AG09319 (cell line): Measurements from ENCODE around the gene PIGA.

Source experiments
- DNase-seq: peaks from one replicate; pipeline ENCODE4 v3.0.0-alpha.2; 2010; ENCODE audit warnings: low read depth; ENCODE audit errors: extremely low read depth
- TF ChIP-seq, protein P1 (sequence below): IDR thresholded peaks from 2 replicates; pipeline ENCODE4 v1.5.1; 2011; ENCODE audit warnings: low read depth, mild to moderate bottlenecking, inconsistent platforms, low read length, moderate library complexity

PIGA gene

DNA sequence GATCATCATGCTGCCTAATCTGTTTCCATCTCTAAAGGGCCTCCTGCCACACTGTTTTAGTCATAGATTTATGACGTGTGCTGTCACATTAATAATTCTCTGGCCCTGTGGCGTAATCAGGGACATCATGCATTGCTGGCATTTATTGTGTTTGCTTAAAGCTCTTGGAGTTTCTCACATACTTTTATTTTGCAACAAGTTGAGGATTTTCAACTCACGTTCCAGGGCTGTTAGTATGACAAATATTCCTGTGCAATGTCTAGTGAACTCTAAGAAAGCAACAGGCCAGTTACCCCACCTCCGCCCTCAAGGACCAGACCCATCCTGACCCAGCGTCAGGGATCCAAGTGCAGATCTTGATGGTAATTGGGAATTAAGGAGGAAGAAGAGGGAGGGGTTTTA lies 7.8 kb upstream of the PIGA start:
- TF ChIP-seq, protein P1, sequence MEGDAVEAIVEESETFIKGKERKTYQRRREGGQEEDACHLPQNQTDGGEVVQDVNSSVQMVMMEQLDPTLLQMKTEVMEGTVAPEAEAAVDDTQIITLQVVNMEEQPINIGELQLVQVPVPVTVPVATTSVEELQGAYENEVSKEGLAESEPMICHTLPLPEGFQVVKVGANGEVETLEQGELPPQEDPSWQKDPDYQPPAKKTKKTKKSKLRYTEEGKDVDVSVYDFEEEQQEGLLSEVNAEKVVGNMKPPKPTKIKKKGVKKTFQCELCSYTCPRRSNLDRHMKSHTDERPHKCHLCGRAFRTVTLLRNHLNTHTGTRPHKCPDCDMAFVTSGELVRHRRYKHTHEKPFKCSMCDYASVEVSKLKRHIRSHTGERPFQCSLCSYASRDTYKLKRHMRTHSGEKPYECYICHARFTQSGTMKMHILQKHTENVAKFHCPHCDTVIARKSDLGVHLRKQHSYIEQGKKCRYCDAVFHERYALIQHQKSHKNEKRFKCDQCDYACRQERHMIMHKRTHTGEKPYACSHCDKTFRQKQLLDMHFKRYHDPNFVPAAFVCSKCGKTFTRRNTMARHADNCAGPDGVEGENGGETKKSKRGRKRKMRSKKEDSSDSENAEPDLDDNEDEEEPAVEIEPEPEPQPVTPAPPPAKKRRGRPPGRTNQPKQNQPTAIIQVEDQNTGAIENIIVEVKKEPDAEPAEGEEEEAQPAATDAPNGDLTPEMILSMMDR, result no peak
- no peak for DNase-seq

DNA sequence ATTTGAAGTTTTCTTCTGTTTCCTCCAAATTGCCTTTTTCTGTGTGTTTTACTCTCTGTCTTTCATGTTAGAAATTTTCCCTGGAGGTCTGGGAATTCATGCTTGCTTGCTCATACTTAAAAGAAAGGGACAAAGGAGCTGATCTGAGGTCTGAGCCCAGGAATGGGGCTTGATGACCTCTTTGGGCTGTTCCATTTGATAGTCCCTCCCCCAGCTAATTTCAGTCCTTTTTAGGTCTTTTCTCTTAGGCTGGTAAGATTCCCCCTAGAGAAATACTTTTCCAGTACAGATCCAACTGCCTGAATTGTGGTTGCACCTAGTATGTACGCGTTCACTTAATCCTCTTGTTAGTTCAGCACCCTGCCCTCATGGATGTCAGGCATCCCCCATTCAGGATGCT lies 5.5 kb upstream of the PIGA start:
- TF ChIP-seq, protein P1, result no peak
- no peak for DNase-seq

DNA sequence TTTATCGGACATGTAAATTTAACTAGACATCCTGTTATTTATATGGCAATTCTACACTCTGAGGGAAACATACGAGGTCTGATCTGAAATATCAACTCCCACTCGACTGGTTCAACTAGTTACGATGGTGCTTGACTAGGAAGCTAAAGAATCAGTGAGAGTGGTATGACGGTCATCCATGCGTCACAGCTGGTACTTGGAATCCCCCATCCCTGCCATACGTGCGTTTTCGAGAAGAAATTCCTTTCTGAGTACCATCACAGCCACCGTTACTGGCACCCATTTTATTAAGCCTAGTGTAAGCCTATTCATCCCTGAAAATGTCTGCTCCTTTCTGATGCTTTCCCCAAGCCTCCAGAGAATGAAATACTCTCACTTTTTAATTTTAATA lies 695 bp upstream of the PIGA start:
- DNase-seq, result no peak
- TF ChIP-seq, protein P1, result no peak

DNA sequence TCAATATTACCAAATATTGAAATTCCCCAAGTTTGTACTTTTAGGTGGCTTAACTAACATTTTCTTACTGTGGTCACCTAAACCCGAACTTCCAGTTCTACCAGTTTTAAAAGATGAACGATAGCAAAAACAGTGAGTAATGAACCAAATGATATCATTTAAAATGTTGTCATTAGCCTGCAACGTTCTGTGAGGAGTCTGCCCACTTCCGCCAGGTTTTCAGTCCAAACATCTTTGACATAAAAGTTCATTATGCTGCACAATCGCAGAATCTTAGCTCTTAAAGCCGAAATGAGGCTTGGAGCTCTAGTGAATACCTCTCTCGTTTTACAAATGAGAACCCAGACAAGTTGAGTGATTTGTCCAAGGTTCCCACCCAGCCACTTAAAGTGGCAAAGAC lies 762 bp downstream of the PIGA start:
- DNase-seq, result no peak
- TF ChIP-seq, protein P1, result no peak

DNA sequence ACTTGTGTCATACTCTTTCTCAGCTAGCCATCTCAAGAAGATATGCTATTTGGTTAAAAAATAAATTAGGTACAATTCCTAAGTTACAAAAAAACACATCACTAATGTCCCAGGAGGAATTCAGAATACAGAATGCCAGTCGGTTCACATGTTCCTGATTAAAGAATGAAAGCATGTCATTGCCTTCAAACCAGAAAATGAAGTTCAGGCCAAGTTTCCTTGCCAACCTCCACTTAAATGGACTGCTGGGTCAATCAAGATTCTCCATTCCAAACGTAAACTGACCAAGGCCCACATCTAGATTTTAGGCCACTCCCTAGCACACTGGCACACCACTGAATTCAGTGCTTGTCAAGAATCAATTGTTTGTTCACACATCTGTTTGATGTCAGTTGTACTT lies 6.5 kb downstream of the PIGA start:
- TF ChIP-seq, protein P1, result no peak
- no peak for DNase-seq

DNA sequence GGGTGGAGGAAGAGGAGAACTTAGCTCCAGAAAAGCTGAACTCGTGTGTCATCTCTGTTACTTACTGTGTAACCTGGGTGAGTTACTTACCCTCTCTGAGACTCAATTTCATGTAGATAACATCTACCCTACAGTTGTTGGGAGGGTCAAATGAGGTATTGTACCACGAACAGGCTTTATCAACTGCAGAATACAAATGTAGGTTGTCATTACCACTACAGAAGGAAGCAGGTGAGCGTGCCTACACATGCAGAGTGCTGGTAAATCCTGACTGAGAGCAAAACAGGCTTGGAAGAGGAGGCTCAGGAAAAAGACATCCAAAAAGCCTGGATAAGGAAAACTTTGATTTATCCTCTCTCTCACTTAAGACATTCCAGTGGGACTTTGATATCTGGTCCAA lies 7.2 kb downstream of the PIGA start:
- TF ChIP-seq, protein P1, result no peak
- DNase-seq, result no peak

DNA sequence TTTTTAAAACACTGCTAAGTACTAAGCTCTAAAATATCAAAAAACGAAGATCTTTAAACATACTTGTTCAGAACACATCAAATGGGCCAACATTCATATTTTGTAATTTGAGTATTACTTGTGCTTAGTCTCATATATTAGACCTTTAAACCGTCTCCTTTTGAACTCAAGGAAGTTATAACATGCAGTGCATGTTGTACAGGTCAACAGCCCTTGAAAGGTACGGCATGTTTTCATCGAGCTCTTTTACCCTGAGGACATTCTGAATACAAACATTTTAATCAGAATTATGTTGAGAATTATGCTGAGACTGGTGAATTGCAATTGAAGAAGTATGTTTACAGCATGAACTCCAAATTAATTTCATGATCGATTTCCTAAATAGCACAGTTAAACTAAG lies 12.9 kb downstream of the PIGA start:
- TF ChIP-seq, protein P1, result no peak
- no peak for DNase-seq
